T follicular helper cell (primary cell): ENCODE data around the gene TMIGD2.
"Not testable (repeated sequence)": the region's sequence is repeated elsewhere in the genome, so short reads cannot be mapped to it uniquely, and the experiment has no call there.

Experiments
- DNase-seq: peaks from one replicate; pipeline ENCODE4 v3.0.0-alpha.2; 2020; ENCODE audit warnings: low read depth
- total RNA-seq, 2 experiments: gene quantifications; one replicate each; lab custom pipeline; 2026; lab: John Stamatoyannopoulos, UW

TMIGD2 gene
- 1.6 to 16.2 reads per million in 2 experiments for total RNA-seq

GRCh38 chr19:4302243-4302640 is at the start of gene TMIGD2:
Gene TMIGD2 (minus strand): TSS chr19:4302389. CDS start chr19:4302385, 4 bp downstream.
- DNase-seq = no peak

- no peak for DNase-seq
Measured at GRCh38 chr19:4350726-4351125, 48.5 kb upstream of the TMIGD2 start.

DNA sequence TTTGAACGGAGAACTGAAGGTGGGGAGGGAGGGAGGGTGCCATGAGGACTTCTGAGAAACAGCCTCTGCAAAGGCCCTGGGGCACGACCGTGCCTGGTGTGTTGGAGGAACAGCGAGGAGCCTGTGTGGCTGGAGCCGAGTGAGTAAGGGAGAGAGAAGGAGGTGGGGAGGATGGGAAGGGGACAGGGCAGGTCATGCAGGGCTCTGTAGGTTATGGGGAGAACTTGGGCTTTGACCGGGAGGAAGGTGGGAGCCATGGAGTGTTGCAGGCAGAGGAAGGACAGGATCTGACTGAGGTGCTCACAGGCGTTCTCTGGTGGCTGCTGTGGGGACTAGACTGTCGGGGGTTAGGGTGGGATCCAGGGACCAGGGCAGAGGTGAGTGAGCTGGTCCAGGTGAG is 47.9 kb upstream of the TMIGD2 start:
- no peak for DNase-seq

- DNase-seq = not testable (repeated sequence)
Measured at GRCh38 chr19:4349225-4349624, 47.0 kb upstream of the TMIGD2 start.

DNA sequence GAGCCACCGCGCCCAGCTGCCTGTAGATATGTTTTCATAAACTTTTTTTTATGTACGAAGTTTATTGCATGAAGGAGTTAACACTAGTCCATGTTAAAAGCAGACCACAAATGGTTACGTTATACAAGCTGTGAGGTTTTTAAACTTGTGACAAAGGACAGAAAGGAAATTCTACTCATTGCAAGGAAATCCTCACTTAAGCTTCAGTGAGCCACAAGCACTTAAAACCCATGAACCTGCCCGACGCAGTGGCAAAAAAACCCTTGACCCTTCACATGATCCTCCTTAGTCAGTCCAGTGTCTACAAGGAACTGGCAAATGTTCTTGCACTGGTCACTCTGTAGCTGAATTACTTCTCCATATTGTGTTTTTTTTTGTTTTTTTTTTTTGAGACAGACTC is 45.3 kb upstream of the TMIGD2 start:
- DNase-seq = no peak

GRCh38 chr19:4346020-4346383 is 43.8 kb upstream of the TMIGD2 start:
- no peak for DNase-seq

DNA sequence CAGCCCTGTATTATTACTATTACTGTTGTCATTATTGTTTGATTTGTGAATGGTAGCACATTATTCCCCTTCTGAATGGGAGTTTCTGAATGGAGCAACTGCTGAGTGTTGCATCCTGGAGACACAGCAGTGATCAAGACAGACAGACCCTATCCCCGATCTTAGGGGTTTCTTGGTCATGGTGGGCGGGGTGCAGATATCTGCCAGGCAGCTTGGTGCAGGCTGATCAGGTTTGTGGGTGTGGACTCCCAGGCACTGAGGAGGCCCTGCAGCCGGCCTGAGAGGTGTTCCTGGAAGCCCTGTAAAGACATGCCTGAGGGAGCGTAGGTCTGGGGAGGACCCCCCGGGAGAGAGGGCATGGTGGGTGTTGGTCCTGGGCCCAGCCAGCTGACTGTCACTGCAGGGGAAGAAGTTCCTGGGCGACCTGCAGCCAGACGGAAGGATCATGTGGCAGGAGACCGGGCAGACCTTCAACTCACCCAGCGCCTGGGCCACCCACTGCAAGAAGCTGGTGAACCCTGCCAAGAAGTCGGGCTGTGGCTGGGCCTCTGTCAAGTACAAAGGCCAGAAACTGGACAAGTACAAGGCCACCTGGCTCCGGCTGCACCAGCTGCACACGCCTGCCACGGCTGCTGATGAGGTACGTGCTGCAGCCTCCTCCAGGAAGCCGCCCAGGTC is 43.3 kb upstream of the TMIGD2 start:
- no peak for DNase-seq

DNA sequence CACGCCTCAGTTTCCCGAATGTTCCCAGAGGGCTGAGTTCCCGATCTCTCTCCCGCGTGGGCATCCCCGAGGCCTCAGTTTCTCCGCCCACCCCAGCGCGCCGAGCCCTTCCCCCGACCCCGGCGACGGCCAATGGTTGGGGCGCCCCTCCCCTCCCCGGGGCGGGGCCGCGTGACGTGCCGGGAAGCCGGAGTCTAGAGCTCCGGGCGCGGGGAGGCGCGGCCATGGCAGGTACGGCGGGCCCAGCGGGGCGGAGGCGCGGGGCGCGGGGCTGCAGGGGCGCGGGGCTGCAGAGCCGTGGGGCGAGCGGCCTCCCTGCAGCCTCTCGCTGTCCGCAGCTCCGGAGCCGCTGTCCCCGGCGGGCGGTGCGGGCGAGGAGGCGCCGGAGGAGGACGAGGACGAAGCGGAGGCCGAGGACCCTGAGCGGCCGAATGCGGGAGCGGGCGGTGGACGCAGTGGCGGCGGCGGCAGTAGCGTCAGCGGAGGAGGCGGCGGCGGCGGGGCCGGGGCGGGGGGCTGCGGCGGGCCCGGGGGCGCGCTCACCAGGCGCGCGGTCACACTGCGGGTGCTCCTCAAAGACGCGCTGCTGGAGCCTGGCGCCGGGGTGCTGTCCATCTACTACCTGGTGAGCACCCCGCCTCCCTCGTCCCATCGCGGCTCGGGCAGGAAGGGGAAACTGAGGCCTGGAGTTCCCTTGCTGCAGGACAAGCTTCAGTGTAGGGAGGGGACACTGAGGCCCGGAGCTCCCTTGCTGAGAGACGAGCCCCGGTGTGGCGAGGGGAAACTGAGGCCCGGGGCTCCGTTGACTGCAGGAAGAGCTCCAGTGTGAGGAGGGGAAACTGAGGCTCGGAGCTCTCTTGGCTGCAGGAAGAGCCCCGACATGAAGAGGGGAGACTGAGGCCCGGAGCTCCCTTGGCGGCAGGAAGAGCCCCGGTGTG is 41.5 kb upstream of the TMIGD2 start, which contains the start of gene MPND:
MPND (plus strand) TSS at position 193 of the 938 bp plus-strand sequence; CDS start at position 225, 32 bp downstream.
- DNase-seq = peak; percentile 88

GRCh38 chr19:4342615-4343369 is 40.6 kb upstream of the TMIGD2 start:
- DNase-seq = peak; percentile 90

GRCh38 chr19:4342314-4342614 is 40.1 kb upstream of the TMIGD2 start:
- DNase-seq = no peak

GRCh38 chr19:4338441-4339355 is 36.5 kb upstream of the TMIGD2 start, which contains the start of gene STAP2:
Gene STAP2 (minus strand): TSS chr19:4338827. CDS start chr19:4338753, 74 bp downstream.
- no peak for DNase-seq

- no peak for DNase-seq
Measured at GRCh38 chr19:4337906-4338440, 35.8 kb upstream of the TMIGD2 start.

DNA sequence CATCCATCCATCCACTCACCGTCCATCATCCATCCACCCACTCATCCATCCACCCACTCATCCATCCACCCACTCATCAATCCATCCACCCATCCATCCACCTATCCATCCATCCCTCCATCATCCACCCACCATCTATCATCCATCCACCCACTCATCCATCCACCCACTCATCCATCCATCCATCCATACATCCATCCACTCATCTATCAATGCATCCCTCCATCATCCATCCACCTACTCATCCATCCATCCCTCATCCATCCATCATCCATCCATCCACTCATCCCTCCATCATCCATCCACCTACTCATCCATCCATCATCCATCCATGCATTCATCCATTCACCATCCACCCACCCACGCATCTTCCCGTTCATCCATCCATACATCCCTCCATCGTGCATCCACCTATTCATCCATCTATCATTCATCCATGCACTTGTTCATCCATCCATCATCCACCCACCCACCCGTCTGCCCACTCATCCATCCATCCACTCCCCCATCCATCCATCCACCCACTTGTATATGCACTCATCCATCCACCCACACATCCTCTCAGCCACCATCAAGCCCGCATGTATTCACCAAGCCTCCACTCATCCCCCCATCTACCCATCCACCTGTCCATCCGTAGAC is 32.9 kb upstream of the TMIGD2 start:
- no peak for DNase-seq

- no peak for DNase-seq
Measured at GRCh38 chr19:4329858-4330257, 27.7 kb upstream of the TMIGD2 start.

- DNase-seq = not testable (repeated sequence)
Measured at GRCh38 chr19:4328991-4329681, 26.9 kb upstream of the TMIGD2 start.

DNA sequence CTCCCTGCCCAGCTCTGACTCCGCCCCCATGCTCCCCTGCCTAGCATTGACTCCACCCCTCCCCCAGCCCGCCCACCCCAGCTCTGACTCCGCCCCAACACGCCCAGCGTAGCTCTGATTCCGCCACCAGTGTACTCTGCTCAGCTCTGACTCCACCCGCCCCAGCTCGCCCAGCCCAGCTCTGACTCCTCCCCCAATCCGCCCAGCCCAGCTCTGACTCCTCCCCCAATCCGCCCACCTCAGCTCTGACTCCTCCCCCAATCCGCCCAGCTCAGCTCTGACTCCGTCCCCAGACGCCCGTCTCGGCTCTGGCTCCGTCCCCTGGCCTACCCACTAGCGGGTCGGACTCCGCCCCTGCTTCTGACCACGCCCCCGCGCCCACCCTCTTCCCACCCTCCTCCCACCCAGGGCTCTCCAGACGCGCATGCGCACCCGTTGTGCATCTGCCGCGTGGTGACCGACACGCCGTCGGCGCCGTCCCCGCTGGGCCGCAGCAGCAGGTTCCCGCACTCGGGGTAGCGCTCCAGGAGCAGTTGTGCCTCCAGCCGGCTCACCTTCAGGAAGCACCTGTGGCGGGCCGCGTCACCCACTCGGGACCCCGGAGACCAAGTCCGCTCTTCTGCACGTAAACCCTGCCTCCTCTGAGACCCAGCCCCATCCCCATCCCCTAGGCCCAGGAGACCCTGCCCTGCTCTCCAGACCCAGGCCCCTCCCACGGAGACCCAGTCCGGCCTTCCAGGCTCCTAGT is 26.2 kb upstream of the TMIGD2 start:
- DNase-seq = peak; percentile 92

DNA sequence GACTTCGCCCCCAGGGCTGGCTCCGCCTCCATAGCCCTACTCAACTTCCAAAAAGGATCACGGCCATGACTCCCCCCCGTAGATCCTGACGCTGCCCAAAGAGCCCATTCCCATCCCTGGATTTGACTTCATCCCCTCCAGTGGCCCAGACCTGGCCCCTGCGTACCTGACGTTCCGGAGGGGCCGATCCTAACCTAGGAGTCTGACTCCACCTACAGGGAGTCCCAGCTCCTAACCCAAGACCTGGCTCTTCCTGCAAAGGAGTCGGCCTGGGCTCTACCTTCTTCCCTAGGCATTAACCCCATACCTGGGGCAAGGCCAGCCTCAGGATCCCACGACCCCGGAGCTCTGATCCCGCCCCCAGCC is 25.7 kb upstream of the TMIGD2 start:
- no peak for DNase-seq

GRCh38 chr19:4327252-4327876 is 25.2 kb upstream of the TMIGD2 start:
- peak; percentile 54 for DNase-seq

DNA sequence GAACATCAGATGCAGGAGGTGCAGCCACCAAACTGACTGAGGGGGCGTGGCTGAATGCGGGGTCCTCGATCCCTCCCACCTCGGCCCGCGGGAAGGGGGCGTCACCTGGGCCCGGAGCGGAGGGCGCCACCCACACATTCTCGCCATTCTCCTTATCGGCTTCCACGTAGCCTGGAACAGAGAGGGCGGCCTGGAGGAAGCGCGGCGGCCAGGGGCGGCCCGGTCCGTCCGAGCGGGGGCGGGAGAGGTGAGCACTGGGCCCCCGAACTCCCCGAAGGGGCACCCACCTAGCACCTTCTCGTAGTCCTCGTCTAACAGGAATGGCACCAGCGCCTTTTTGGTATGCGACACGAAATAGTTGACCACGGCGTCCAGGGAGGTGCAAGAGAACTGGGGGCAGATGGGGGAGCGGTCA is 24.7 kb upstream of the TMIGD2 start:
- no peak for DNase-seq
